Left colon (tissue), 2 donors: ENCODE measurements around the gene TEX36. TPM values are rescaled to one million over a fixed set of nuclear protein-coding genes. Genes with fewer than 3 reads are reported as not detected.
"Not testable (repeated sequence)": the region's sequence is repeated elsewhere in the genome, so short reads cannot be mapped to it uniquely, and the experiment has no call there.

ENCODE experiments used
- ATAC-seq: fragments of 200-7000 bp; cut with Tn5 transposase; one replicate; pipeline ENCODE4 v1.9.1; 2020; ENCODE audit warnings: mild to moderate bottlenecking, moderate library complexity
- DNase-seq, 2 donors: peaks; one replicate each; pipeline ENCODE4 v3.0.0-alpha.2; 2020
- intact Hi-C, 2 donors: fragments of 100-400 bp; cut with DNase I in 1 of 2; cut with micrococcal nuclease in 1 of 2; formaldehyde crosslinking; loops; one replicate each; pipeline versions ENCODE4 v1.11.2 to v1.14.0; 2022; cut with DNase I, micrococcal nuclease
- total RNA-seq, 2 donors: library from RNA; stranded (reverse); fragmentation: NEBNext Ultra II Directional; extraction: Animal tissue kit (Norgen Biotek cat#: 25700); gene quantifications; one replicate each; pipeline ENCODE4 v1.2.1, GENCODE V29; 2021
- donor health status: DM: no; HTN: no; CAD: no.
- donor health status: DM: yes; HTN: yes; CAD: no.

The TEX36 gene
- total RNA-seq, 2 donors from 2014 or later = not detected

GRCh38 chr10:125693524-125693847 is 10.5 kb upstream of the TEX36 start:
- intact Hi-C loops = no loop called here
- no peak for ATAC-seq
- DNase-seq = no peak

GRCh38 chr10:125692601-125693523 is 9.9 kb upstream of the TEX36 start:
- ATAC-seq (no peak), DNase-seq (no peak)
- intact Hi-C loops = no loop called here

- DNase-seq (no peak), ATAC-seq (no peak)
- intact Hi-C loops = no loop called here
Observed at GRCh38 chr10:125692196-125692595, 9.2 kb upstream of the TEX36 start.

- ATAC-seq (no peak), DNase-seq (no peak)
- intact Hi-C loops = no loop called here
Observed at GRCh38 chr10:125691160-125691981, 8.4 kb upstream of the TEX36 start.

- DNase-seq (no peak), ATAC-seq (peak; percentile 54)
- intact Hi-C loops = no loop called here
Observed at GRCh38 chr10:125689955-125690569, 7.1 kb upstream of the TEX36 start.

GRCh38 chr10:125687507-125688185 is 4.7 kb upstream of the TEX36 start:
- ATAC-seq (no peak), DNase-seq (no peak)
- intact Hi-C loops = no loop called here

GRCh38 chr10:125684581-125684980 is 1.6 kb upstream of the TEX36 start:
- intact Hi-C loops = no loop called here
- ATAC-seq = no peak
- no peak for DNase-seq

GRCh38 chr10:125683821-125684220 is 858 bp upstream of the TEX36 start:
- intact Hi-C loops = no loop called here
- ATAC-seq = no peak
- no peak for DNase-seq

- DNase-seq (no peak), ATAC-seq (no peak)
- intact Hi-C loops = no loop called here
Observed at GRCh38 chr10:125679436-125679835, 3.5 kb downstream of the TEX36 start.

GRCh38 chr10:125672884-125673283 is 10.1 kb downstream of the TEX36 start:
- intact Hi-C loops = no loop called here
- DNase-seq (no peak), ATAC-seq (no peak)

GRCh38 chr10:125662584-125662983 is 20.4 kb downstream of the TEX36 start:
- DNase-seq (no peak), ATAC-seq (no peak)
- intact Hi-C loops = no loop called here

GRCh38 chr10:125661941-125662515 is 20.9 kb downstream of the TEX36 start:
- intact Hi-C loops = no loop called here

GRCh38 chr10:125661431-125661940 is 21.5 kb downstream of the TEX36 start:
- intact Hi-C loops = no loop called here
- ATAC-seq (no peak), DNase-seq (no peak)

More at GRCh38 chr10:125661941-125662515, 20.9 kb downstream of the TEX36 start:
- ATAC-seq (no peak), DNase-seq (no peak)

GRCh38 chr10:125659071-125659470 is 23.9 kb downstream of the TEX36 start:
- intact Hi-C loops = no loop called here
- no peak for ATAC-seq
- no peak for DNase-seq

- intact Hi-C loops = no loop called here
- ATAC-seq = no peak
Observed at GRCh38 chr10:125656523-125656922, 26.4 kb downstream of the TEX36 start.

GRCh38 chr10:125653113-125653512 is 29.9 kb downstream of the TEX36 start:
- DNase-seq, ATAC-seq, intact Hi-C loops: not testable (repeated sequence)

More at GRCh38 chr10:125656523-125656922, 26.4 kb downstream of the TEX36 start:
- no peak for DNase-seq

GRCh38 chr10:125646311-125646710 is 36.7 kb downstream of the TEX36 start:
- intact Hi-C loops = no loop called here
- no peak for ATAC-seq
- DNase-seq = no peak

- intact Hi-C loops = no loop called here
- ATAC-seq (no peak), DNase-seq (no peak)
Observed at GRCh38 chr10:125641398-125641797, 41.6 kb downstream of the TEX36 start.
